Amniotic epithelial cell (primary cell): ENCODE data around the gene LZTR1.
"Not testable (repeated sequence)": the region's sequence is repeated elsewhere in the genome, so short reads cannot be mapped to it uniquely, and the experiment has no call there.

ENCODE experiments used
- DNase-seq: peaks from one replicate; pipeline ENCODE4 v3.0.0-alpha.2; 2010; ENCODE audit warnings: low read depth

LZTR1 gene

DNA sequence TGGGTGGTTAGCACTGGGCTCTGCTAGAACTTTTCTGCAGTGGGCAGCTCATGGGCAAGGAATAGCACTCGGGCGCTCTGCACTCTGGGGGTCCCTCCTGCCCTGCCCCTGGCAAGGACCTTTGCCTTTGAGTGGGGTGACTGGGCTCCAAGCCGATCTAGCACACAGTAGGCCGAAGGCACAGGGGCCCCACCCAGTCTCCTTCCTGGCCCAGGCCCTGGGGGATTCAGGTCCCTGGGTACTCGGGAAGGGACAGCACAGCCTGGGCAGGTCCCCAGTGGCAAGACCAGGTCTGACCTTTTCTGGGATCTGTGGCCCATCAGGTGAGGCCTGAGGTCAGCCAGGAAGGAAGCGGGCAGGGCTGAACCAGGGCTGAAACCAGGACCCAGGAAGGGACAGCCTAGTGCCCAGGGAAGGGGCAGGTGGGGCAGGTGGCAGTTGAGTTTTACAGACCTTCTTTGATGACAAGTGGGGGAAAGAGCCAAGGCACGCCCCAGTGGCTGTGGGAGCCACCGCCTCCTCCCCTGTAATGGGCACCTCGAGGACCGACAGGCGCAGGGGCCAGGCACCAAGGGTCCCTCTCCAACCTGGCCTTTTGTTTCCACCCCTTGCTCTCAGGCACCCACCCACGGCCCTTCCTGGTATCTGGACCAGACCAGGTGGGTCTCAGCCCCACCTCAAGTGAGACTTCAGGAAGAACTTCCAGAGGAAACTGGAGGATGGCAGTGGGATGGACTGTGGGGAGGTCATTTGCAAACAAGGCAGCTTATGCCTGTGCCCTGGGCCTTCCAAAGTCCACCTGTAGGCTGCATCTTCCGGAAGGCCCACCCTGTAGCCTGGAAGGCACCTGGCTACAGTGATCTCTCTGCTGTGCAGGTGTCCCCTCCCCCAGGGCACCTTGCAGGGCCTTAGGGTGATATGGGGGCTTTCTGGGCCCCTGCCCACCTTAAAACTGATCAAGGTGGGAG is 15.9 kb upstream of the LZTR1 start:
- no peak for DNase-seq

DNA sequence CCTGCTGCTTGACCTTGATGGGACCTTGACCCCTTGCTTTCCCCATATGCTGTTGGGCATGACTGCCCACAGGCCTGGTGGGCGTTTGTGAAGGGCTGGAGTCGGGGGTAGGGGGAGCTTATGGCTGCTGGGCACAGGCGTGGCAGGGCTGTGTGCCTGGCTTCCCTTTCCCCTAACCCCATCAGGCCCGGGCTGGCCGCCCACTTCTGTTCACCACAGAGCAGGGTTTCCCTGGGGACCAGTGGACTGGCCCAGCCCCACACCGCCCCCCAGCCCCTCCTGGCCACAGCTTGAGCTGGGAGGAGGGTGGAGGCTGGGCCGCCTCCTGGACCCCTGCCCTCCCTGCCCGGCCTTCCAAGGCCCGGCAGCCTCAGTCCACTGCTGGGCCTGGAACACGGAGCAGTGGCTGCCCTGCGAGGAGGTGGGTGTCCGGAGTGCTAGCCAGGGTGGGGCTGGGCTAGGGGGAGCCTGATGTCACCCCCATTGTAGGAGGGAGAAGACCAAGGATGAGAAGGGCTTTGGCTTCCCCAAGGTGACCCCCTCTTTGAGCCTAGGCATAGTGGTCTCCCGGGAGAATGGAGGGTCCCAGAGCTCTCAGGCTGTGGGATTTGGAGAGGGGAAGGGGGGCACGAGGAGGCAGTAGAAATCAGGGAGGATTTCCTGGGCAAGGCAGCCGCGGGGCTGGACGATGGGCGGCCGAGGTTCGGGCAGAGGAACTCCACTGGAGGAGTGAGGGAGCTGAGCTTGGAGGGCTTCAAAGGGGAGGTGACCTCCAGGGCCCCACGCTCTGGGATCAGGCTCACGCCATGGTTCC is 15.0 kb upstream of the LZTR1 start, which contains the start of gene AIFM3:
AIFM3 (plus strand) TSS at position 373 of the 814 bp plus-strand sequence. CDS start 690 bp downstream, outside the sequence.
- DNase-seq, result no peak

DNA sequence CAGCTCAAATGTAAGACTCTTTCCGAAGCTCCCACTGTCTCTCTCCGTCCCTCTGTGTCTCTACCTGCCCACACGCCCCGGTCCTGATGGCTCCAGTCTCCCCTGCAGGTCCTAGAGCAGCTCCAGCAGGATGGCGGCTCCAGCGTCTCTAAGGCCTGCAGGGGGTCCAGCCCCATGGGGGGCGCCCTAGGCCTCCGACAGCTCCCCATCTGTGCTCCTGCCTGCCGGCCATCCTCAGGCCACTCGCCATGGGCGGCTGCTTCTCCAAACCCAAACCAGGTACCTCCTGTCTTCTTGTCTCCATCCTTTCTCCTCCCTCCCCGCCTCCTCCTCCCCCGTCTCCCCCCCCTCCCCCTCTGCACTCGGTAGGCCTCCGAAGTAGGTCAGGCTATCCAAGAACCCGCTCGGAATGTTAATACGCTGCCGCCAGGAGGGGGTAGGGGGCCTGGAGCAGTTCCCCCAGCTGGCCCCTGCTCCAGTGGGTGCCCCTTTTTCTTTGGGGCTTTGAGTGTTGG is 14.3 kb upstream of the LZTR1 start:
- no peak for DNase-seq

DNA sequence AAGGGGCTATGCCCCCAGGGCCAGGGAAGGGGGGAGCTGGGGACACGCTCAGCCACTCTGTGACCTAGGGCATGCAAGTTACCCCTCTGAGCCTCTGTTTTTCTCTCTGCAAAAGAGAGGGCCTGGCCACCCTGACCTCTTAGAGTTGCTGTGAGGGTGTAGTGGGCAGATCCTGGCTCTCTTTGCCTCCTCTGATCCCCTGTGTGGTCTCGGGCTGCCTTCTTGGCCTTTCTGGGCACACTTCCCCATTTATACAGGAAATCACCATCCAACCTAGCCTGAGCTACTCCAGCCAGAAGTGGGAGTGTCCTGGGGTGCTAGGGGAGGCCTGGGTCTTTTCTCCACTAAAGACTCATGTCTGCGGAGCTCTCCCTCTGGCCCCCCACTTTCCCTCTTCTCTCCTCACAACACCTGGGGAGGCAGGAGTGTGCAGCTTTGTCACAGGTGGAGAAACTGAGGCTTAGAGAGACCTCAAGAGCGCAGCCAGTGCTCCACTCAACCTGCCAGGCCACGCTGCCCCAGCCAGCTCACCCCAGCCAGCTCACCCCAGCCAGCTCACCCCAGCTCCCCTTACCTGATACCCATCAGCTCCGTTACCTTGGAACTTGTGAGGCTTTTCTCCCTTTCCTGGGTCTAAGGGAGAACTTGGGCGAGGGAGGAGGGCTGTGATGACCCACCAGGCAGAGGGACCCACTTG is 13.7 kb upstream of the LZTR1 start:
- DNase-seq, result no peak

DNA sequence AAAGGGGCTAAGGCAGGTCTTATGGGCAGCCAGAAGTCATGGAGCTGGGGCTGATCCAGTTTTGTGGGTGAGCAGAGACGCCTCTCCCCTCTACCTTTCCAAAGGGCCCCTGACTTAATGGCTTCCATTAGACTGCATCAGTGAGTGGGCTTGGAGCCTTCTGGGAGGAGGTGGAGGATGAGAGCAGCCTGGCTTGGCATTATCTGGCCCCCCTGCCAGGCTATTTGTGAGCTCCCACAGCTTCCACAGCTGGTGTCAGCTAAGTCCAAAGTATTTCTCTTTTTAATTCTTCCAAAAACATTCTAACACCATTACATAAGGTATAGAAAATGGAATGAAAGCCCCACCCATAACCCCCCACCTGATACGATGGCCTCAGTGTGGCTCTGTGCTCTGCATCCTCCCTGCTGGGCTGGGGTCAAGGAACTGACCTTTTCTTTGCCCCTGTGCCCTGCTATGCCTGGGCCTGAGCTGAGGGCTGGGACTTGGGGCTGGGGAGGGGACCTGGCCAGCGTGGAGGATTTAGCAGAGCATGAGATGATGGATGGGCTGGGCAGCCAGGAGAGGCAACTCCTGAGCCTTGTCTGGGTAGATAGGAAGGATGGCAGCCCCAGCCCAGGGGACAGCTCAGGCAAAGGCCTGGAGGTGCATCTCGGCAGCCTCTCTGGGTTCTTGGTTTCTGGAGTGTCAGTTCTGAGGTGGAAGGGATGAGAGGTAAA is 11.0 kb upstream of the LZTR1 start:
- no peak for DNase-seq

DNA sequence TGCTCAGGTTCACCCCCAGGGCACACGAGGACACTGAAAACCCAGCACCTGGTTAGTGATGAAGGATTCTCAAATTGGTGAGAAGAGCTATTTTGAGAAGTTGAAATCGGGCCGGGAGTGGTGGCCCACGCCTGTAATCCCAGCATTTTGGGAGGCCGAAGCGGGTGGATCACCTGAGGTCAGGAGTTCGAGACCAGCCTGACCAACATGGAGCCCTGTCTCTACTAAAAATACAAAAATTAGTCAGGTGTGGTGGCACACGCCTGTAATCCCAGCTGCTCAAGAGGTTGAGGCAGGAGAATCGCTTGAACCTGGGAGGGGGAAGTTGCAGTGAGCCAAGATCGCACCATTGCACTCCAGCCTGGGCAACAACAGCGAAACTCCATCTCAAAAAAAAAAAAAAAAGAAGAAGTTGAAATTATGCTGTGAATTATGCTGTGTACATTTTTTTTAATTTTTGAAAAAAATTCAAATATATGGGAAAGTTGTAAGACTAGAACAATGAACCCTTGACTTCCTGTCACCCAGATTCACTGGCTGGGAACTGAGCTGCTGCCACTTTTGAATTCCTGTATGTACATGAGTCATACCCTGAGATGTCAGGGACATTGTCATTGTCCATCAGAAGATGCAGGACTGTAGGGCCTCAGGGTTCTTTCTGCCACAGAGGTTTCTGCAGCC is 9.9 kb upstream of the LZTR1 start:
- not testable (repeated sequence) for DNase-seq

DNA sequence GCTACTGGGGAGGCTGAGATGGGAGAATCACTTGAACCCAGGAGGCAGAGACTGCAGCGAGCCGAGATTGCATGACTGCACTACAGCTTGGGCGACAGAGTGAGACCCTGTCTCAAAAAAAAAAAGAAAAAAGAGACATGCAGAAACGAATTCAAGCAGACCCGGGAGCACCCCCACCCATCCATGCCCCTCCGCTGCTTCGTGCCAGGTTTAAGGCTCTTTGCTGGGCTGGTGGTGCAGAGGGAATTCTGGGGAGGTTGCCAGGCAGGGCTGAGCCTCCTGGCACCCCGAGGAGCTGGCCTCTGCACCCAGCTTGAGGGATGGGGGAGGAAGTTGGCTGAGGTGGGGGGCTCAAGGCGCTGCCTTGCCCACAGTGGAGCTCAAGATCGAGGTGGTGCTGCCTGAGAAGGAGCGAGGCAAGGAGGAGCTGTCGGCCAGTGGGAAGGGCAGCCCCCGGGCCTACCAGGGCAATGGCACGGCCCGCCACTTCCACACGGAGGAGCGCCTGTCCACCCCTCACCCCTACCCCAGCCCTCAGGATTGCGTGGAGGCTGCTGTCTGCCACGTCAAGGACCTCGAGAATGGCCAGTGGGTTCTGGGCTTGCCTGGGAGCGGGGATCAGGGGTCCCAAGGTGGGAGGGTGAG is 9.0 kb upstream of the LZTR1 start:
- DNase-seq, result no peak

DNA sequence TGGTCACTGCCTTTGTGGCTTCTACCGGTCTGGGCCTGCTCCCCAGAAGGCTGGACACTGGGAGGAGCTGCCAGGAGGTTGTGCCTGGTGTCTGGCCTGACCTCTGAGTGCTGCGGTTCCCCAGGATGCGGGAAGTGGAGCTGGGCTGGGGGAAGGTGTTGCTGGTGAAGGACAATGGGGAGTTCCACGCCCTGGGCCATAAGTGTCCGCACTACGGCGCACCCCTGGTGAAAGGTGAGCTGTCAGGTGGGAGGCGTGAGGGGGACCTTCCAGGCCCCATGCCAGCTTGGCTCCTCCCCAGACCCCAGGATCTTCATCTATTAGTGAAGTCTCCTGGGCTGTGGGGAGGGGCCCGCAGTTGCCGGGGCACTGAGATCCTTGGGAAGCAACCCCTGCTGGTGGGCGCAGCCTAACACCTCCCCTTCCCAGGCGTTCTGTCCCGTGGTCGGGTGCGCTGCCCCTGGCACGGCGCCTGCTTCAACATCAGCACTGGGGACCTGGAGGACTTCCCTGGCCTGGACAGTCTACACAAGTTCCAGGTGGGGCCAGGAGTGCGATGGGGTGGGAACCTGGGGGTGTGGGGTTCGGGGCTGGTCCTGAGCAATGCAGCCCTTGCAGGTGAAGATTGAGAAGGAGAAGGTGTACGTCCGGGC is 8.3 kb upstream of the LZTR1 start:
- no peak for DNase-seq

DNA sequence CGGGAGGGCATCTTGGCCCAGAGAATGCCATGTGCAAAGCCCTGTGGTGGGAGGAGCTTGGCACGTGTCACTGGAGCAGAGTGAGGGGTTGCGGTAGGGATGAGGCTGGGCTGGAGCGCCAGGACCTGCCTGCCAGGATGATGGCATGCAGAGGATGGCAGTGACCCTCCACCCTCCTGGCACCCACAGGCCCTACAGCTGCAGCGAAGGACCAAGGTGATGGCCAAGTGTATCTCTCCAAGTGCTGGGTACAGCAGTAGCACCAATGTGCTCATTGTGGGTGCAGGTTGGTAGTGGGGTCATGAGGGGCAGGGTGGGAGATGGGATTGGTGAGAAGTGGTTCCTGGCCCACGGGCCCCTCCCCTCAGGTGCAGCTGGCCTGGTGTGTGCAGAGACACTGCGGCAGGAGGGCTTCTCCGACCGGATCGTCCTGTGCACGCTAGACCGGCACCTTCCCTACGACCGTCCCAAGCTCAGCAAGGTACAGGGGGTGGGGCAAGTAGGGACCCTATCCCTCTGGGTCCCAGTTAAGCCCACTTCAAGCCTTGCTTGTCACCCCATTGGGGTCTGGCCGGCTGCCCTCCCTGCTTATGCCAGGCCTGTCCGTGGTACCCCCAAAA is 7.7 kb upstream of the LZTR1 start:
- no peak for DNase-seq

DNA sequence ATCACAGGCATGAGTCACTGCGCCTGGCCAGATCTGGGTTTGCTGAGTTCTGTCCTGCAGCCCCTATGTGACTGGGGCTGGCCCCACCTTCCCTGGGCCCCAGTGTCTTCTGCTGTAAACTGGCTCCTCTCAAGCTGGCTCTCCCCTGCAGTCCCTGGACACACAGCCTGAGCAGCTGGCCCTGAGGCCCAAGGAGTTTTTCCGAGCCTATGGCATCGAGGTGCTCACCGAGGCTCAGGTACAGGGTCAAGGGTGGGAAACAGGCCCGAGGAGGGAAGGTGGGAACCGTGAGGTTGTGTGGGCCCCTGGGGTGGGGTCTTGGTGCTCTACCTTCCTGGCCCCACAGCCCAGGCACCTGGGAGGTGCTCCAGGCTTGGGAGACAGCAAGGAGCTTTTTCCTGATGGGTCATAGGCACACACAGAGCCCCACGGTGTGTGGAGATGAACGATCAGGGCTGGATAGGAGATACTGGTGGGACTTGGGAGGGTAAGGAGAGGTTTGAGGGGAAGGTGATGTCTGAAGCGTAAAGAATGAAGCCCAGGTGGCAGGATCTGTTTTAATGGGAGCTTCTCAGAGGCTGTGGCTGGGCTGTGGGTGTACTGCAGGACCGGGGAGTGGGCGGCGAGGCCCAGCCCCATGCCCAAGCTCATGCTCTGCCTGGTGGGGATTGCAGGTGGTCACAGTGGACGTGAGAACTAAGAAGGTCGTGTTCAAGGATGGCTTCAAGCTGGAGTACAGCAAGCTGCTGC is 6.4 kb upstream of the LZTR1 start:
- DNase-seq, result no peak

DNA sequence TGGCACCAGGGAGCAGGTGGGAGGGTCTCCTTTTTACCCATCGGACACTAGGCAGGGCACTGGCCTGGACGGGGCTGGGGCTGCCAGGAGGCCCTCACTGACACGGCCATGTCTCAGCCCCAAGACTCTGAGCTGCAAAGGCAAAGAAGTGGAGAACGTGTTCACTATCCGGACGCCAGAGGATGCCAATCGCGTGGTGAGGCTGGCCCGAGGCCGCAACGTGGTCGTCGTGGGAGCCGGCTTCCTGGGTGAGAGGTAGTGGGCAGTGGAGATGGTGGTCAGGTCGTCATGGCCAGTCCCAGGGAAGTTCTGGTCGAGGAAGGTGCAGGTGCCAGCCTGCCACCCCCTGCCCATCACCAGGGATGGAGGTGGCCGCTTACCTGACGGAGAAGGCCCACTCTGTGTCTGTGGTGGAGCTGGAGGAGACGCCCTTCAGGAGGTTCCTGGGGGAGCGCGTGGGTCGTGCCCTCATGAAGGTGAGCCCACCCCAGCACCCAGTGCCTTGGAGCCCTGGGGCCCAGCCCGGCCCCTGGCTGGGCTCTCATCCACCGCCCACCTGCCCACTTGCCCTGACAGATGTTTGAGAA is 5.7 kb upstream of the LZTR1 start:
- DNase-seq, result no peak

DNA sequence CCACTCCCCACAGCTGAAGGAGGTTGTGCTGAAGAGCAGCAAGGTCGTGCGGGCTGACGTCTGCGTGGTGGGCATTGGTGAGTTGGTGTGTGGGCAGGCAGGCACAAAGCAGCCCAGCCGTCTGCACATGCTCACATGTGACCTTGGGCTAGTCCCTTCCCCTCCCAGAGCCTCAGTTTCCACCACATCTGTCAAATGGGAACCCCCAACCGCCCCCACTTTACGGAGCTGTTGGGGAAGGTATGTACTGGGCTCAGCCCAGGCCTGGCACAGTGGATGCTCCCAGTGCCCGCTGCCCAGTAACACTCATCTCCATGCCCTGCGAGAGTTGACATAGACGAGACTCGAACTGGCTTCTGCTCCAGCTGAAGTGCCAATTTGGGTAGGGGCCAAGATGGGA is 5.1 kb upstream of the LZTR1 start:
- no peak for DNase-seq

DNA sequence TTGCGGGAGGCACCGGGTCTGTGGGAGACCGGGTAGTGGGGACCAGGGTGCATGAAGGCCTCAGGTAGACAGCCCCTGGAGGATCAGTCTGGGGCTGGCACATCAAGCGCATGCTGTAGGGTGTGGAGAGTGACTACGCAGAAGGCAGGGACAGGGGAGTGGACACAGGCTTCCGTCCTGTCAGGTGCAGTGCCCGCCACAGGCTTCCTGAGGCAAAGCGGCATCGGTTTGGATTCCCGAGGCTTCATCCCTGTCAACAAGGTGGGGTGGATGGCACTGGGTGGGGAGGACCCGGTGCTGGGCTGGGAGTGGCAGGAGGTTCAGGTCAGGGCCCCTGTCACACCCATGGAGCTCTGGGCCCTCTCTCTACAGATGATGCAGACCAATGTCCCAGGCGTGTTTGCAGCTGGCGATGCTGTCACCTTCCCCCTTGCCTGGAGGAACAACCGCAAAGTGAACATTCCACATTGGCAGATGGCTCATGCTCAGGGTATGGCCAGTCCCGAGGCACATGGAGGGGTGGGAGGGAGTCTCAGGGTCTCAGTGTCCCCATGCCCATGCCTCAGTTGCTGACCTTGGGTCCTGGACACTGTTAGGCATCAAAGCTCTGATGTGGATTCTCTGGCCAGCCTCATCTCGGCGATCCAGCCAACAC is 4.5 kb upstream of the LZTR1 start:
- no peak for DNase-seq

DNA sequence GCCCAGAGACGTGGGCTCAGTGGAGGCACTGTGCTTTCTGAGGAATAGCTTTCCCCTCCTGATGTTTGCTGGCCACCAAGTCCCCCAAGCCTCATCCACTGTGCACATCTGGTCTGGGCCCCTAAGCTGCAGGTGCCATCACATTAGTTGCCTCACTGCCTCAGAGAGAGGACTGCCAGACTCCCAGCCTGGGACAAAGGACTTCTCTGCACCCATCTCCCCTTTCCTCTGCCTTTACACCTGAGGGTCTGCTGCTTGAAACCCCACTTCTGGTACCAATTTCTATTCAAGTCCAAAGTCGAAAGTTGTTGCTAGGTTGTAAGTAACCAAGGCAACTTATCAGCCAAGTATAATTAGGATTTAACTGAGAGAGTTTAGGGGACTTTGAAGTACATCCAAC is 3.7 kb upstream of the LZTR1 start:
- DNase-seq, result no peak

DNA sequence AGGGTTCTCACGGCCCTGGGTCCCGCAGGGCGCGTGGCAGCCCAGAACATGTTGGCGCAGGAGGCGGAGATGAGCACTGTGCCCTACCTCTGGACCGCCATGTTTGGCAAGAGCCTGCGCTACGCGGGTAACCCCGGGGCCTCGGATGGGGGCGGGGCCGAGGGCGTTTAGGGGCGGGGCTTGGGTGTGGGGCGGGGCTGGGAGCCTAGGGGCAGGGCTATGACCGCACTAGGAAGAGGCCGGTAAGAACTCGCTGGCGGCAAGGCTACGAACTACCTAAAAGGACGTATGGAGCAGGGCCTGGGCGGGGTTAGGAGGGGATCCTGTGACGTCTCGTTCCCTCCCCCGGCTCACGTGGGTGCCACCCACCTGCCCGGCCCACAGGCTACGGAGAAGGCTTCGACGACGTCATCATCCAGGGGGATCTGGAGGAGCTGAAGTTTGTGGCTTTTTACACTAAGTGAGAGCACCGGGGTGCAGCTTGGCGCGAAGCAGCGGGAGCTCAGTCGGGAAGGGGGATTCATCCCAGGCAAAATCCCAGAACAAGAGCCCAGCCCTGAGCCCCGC is 2.8 kb upstream of the LZTR1 start:
- DNase-seq, result peak; percentile 92

DNA sequence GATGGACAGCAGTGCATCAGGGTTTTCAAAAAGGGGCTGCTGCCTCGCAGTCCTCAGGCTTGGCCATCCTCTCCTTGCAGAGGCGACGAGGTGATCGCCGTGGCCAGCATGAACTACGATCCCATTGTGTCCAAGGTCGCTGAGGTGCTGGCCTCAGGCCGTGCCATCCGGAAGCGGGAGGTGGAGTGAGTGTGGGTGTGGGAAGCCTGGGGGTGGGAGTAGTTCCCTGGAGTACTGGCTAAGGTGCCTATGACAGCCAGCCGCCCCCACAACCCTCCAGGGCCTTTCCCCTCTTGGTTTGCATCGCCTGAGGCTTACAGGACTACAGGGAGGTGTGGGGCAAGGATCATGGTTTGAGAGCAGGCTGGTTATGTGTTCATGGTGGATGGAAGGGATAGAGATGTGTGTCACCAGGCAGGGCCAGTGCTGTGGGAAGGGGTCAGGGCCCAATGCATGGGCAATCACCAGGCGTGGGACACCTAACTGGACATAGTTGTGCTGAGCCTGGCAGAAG is 2.1 kb upstream of the LZTR1 start:
- DNase-seq, result no peak

DNA sequence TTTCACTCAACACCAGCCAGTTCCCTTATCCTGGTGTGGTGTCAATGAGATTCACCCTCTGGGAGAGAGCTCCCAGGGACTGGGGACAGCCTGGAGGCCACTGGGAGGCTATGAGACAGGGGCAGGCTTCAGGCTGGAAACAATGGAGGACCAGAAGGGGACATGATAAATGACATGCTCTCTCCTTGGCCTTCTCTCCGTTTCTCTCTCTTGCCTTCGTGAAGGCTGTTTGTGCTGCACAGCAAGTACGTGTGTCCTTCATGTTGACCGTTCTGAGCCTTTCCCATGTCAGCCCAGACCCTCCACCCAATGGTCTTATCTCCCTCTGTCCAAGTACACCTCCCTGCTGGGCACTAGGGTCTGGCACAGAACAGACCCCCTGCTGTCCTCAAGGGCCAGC is 1.6 kb upstream of the LZTR1 start:
- no peak for DNase-seq
